A549 (cell line): ENCODE measurements around the gene GPX2.

ENCODE experiments used
- BHLHE40 ChIP-seq: IDR thresholded peaks from 2 replicates; pipeline ENCODE4 v1.6.1; 2012; ENCODE audit warnings: low read depth, low read length, inconsistent platforms
- CEBPB ChIP-seq, 2 experiments: fragments of >200 bp in 1 of 2; sonication (Bioruptor Twin) in 1 of 2; formaldehyde crosslinking in 1 of 2; IDR thresholded peaks; 2 replicates each; pipeline ENCODE4 v1.6.1; 2012 to 2016
- CHD2 ChIP-seq: fragments of 150-350 bp; IDR thresholded peaks from 2 replicates; pipeline ENCODE4 v1.6.1; 2014; ENCODE audit warnings: low read length; ENCODE audit not compliant: partially characterized antibody
- CTCF ChIP-seq: fragments of >200 bp; sonication (Bioruptor Twin); formaldehyde crosslinking; IDR thresholded peaks from 3 replicates; pipeline ENCODE4 v1.5.1; 2016
- NPAS2 ChIP-seq: fragments of 250-450 bp; sonication (Bioruptor Pico); IDR thresholded peaks from 2 replicates; pipeline ENCODE4 v1.8.0; 2022; ENCODE audit warnings: mild to moderate bottlenecking, moderate library complexity, borderline replicate concordance
- PHF8 ChIP-seq: fragments of 200-600 bp; sonication (generic); IDR thresholded peaks from 2 replicates; pipeline ENCODE4 v1.6.1; 2016; ENCODE audit warnings: low read depth, mild to moderate bottlenecking, antibody characterized with exemption, moderate library complexity, borderline replicate concordance
- POLR2A ChIP-seq: IDR thresholded peaks from 2 replicates; pipeline ENCODE4 v1.6.1; 2012; ENCODE audit warnings: mild to moderate bottlenecking, low read length
- RCOR1 ChIP-seq: fragments of 150-350 bp; IDR thresholded peaks from 2 replicates; pipeline ENCODE4 v1.6.1; 2014; ENCODE audit warnings: antibody characterized with exemption, low read length, low read depth
- SMC3 ChIP-seq: fragments of >200 bp; sonication (Bioruptor Twin); formaldehyde crosslinking; IDR thresholded peaks from 3 replicates; pipeline ENCODE4 v1.6.1; 2018; ENCODE audit warnings: inconsistent platforms
- TF ChIP-seq, protein P1 (sequence below): IDR thresholded peaks from 2 replicates; pipeline ENCODE4 v1.6.1; 2012; ENCODE audit warnings: low read depth, borderline replicate concordance
- TF ChIP-seq, protein P2 (sequence below): fragments of 200-600 bp; sonication (generic); IDR thresholded peaks from 2 replicates; pipeline ENCODE4 v1.6.1; 2016; ENCODE audit warnings: antibody characterized with exemption, mild to moderate bottlenecking, moderate library complexity
- TF ChIP-seq, protein P3 (sequence below): fragments of 250-450 bp; sonication (Bioruptor Pico); IDR thresholded peaks from 2 replicates; pipeline ENCODE4 v1.5.0; 2021; ENCODE audit warnings: mild to moderate bottlenecking, moderate library complexity, borderline replicate concordance
- TF ChIP-seq, protein P4 (sequence below): fragments of 450-650 bp; IDR thresholded peaks from 2 replicates; pipeline ENCODE4 v1.6.1; 2014; ENCODE audit warnings: antibody characterized with exemption

DNA sequence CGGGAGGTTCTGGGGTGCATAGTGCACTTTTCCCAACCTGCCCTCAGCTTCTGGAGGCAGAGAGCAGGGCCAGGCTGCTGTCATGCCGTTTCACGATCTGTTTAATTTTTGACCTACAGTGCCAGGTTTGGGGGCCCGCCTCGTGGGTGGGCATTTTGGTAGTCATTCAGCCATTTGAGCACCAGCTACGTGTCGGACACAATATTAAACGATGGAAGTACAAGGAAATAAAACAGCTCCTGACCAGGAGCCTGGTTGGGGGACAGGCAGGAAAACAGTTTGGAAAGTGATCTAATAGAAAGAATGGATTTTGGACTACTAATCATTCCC is 44.9 kb upstream of the GPX2 start:
- TF ChIP-seq CHD2 (no peak), CTCF (no peak), RCOR1 (no peak), BHLHE40 (no peak), PHF8 (peak; percentile 6; the same call in 1 of the 2 replicates), SMC3 (no peak), POLR2A (no peak), NPAS2 (CRISPR knock-in tag) (no peak), CEBPB (IDR thresholded peaks at IDR 0.05) (no peak)
- TF ChIP-seq, protein P1, sequence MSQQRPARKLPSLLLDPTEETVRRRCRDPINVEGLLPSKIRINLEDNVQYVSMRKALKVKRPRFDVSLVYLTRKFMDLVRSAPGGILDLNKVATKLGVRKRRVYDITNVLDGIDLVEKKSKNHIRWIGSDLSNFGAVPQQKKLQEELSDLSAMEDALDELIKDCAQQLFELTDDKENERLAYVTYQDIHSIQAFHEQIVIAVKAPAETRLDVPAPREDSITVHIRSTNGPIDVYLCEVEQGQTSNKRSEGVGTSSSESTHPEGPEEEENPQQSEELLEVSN: no peak
- TF ChIP-seq, protein P2, sequence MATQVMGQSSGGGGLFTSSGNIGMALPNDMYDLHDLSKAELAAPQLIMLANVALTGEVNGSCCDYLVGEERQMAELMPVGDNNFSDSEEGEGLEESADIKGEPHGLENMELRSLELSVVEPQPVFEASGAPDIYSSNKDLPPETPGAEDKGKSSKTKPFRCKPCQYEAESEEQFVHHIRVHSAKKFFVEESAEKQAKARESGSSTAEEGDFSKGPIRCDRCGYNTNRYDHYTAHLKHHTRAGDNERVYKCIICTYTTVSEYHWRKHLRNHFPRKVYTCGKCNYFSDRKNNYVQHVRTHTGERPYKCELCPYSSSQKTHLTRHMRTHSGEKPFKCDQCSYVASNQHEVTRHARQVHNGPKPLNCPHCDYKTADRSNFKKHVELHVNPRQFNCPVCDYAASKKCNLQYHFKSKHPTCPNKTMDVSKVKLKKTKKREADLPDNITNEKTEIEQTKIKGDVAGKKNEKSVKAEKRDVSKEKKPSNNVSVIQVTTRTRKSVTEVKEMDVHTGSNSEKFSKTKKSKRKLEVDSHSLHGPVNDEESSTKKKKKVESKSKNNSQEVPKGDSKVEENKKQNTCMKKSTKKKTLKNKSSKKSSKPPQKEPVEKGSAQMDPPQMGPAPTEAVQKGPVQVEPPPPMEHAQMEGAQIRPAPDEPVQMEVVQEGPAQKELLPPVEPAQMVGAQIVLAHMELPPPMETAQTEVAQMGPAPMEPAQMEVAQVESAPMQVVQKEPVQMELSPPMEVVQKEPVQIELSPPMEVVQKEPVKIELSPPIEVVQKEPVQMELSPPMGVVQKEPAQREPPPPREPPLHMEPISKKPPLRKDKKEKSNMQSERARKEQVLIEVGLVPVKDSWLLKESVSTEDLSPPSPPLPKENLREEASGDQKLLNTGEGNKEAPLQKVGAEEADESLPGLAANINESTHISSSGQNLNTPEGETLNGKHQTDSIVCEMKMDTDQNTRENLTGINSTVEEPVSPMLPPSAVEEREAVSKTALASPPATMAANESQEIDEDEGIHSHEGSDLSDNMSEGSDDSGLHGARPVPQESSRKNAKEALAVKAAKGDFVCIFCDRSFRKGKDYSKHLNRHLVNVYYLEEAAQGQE: no peak
- TF ChIP-seq, protein P3, sequence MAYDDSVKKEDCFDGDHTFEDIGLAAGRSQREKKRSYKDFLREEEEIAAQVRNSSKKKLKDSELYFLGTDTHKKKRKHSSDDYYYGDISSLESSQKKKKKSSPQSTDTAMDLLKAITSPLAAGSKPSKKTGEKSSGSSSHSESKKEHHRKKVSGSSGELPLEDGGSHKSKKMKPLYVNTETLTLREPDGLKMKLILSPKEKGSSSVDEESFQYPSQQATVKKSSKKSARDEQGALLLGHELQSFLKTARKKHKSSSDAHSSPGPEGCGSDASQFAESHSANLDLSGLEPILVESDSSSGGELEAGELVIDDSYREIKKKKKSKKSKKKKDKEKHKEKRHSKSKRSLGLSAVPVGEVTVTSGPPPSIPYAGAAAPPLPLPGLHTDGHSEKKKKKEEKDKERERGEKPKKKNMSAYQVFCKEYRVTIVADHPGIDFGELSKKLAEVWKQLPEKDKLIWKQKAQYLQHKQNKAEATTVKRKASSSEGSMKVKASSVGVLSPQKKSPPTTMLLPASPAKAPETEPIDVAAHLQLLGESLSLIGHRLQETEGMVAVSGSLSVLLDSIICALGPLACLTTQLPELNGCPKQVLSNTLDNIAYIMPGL (CRISPR knock-in tag): no peak
- TF ChIP-seq, protein P4, sequence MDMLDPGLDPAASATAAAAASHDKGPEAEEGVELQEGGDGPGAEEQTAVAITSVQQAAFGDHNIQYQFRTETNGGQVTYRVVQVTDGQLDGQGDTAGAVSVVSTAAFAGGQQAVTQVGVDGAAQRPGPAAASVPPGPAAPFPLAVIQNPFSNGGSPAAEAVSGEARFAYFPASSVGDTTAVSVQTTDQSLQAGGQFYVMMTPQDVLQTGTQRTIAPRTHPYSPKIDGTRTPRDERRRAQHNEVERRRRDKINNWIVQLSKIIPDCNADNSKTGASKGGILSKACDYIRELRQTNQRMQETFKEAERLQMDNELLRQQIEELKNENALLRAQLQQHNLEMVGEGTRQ: no peak
